ENCODE measurements around the gene KAT6B. TPM values are rescaled to one million over a fixed set of nuclear protein-coding genes. Genes with fewer than 3 reads are reported as not detected.
A peak's percentile ranks its signal among the peaks of the same experiment; 100 is the strongest.

KAT6B gene
- total RNA-seq, 4 donors from 2014 or later: 50.0 to 75.8 (median 57.5) TPM

DNA sequence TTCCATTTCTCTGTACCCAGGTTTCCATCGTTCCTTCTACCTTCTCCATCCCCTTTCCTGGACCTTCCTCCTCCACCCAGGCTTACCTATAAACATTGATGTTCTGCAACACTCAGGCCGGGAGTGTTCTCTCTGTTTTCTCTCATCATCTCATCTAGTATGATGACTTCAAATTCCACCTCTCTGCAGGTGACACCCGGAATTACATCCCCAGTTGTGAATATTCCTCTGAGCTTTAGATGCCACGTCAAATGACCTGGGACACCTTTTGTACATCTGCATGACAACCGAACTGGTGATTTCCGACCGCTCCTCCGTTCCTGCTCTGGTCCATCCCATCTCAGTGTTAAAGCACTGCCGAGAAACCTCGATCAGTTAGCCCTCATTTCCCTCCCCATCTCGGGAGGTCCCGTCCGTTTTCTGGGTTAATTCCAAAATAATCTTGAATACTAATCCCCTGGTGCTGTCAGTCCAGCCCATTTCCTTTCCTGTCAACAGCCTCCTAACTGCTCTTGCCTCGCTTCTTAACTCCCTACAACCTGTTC lies 208.4 kb downstream of the KAT6B start:
- peaks cover 0 to 24% (median 18%) of the 10 kb centered on the region in 4 donors for H3K4me1 ChIP-seq
- no peak overlapping the region for H3K4me3 ChIP-seq
- intact Hi-C loops (cut with DNase I): no loop called here
- H3K9me3 ChIP-seq: no peaks in the 10 kb centered on the region
- H3K27me3 ChIP-seq: no peaks in the 10 kb centered on the region
- 77% methylated on average over 14 of the region's 14 CpGs for WGBS
- peaks cover 4 to 18% (median 13%) of the 10 kb centered on the region in 4 donors for H3K36me3 ChIP-seq
- H3K27ac ChIP-seq (replicated peaks in 1 of 4): peak overlapping the region in 1 of 4 donors; percentile 7
- DNase-seq (ENCODE audit: extremely low spot score): no peak
- no peak for TF ChIP-seq POLR2AphosphoS5 (IDR thresholded peaks at IDR 0.05)
- TF ChIP-seq, protein P1, sequence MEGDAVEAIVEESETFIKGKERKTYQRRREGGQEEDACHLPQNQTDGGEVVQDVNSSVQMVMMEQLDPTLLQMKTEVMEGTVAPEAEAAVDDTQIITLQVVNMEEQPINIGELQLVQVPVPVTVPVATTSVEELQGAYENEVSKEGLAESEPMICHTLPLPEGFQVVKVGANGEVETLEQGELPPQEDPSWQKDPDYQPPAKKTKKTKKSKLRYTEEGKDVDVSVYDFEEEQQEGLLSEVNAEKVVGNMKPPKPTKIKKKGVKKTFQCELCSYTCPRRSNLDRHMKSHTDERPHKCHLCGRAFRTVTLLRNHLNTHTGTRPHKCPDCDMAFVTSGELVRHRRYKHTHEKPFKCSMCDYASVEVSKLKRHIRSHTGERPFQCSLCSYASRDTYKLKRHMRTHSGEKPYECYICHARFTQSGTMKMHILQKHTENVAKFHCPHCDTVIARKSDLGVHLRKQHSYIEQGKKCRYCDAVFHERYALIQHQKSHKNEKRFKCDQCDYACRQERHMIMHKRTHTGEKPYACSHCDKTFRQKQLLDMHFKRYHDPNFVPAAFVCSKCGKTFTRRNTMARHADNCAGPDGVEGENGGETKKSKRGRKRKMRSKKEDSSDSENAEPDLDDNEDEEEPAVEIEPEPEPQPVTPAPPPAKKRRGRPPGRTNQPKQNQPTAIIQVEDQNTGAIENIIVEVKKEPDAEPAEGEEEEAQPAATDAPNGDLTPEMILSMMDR (IDR thresholded peaks at IDR 0.05): no peak
- no peak for TF ChIP-seq EP300 (IDR thresholded peaks at IDR 0.05)
- TF ChIP-seq POLR2A (IDR thresholded peaks at IDR 0.05; ENCODE audit: low read depth): no peak

DNA sequence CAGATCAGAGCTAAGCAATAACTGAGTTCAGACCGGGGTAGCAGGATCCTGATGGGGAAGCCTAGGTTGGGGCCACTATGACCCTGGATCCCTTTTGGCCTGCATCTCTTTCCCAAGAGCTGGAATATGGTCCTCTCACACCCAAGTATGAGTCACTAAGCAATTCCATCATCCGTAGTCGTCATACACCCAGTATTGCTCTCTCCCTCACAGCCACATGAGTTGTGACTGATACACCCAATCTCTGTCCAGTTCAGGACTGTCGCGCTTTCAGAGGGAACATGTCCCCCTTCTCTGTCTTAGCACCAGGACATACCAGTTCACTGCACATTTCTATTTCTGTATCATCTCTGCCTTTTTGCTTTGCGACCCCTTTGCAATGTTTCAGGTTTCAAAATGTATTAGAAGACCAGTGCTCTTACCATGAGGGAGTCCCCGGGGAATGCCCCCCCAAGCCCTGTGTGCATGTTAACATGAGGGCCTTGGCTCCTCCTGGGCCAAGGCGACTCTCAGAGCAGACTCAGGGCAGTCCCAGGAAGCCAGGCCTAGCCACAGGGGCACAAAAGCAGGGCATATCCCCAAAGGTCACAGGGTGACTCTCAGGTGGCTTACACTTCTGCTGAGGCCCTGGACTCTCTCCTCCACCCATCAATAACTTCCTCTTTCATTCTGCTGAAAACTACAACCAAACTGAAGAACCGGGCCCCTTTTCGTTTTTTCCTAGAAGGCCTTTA lies 209.7 kb downstream of the KAT6B start:
- Histone ChIP-seq H3K27me3 (no peaks in the 10 kb centered on the region), H3K36me3 (peaks cover 0 to 4% (median under 1%) of the 10 kb centered on the region in 4 donors), H3K4me3 (no peak overlapping the region), H3K27ac (replicated peaks in 1 of 4) (no peak overlapping the region), H3K4me1 (peaks cover 0 to 17% (median 11%) of the 10 kb centered on the region in 4 donors), H3K9me3 (no peaks in the 10 kb centered on the region)
- TF ChIP-seq, protein P1 (IDR thresholded peaks at IDR 0.05): no peak
- TF ChIP-seq POLR2AphosphoS5 (IDR thresholded peaks at IDR 0.05): no peak
- no peak for TF ChIP-seq EP300 (IDR thresholded peaks at IDR 0.05)
- no peak for TF ChIP-seq POLR2A (IDR thresholded peaks at IDR 0.05; ENCODE audit: low read depth)
- WGBS: 84% methylated on average over 10 of the region's 10 CpGs
- DNase-seq (ENCODE audit: extremely low spot score): no peak
- intact Hi-C loops (cut with DNase I): no loop called here

DNA sequence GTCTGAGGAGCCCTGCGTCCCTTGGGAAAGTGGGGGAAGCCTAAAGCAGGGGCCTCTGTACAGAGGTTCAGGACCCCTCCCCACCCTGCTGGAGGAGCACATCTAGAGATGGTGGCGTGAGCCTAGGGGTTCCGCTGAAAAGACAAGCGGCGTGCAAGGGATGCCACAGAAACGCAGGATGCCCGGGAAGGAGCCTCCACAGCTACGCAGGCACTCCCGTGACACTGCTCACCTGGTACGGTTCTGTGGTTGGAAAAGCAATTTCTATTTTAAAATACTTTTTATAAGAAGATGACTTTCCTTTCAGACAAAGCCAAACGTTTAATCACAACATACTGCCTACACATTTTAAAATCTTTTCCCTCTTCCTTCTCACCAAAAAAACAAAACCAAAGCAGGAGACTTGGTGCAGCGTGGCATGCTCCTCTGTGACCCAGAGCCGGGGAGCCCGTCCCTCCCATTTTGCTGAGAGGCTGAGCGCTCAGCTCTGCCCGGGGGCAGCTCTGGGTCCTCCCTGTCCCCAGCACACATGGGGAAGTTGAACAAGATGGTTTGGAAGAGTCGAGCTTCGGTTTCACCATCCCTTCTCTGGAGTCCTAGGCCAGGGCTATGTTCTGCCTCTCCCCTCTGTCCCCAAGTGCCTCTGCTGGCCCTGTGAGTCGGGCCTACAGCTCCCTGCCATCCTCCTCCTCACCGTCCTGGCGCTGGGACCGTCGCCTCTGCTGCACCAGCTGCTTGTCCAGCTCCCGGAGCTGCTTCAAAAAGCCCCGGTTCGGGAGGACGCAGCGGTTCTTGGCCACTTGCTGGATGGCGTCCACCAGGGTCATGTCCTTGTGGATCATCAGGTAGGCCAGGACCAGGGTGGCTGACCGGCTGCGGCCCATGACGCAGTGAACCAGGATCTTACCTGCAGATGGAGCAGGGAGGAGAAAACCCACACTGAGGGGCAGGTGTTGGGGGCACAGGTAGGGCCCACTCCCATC lies 211.1 kb downstream of the KAT6B start:
- H3K27ac ChIP-seq (replicated peaks in 1 of 4): no peak overlapping the region
- peaks cover 3 to 23% (median 20%) of the 10 kb centered on the region in 4 donors for H3K4me1 ChIP-seq
- no peak overlapping the region for H3K4me3 ChIP-seq
- 95% methylated on average over 30 of the region's 32 CpGs for WGBS
- intact Hi-C loops (cut with DNase I): no loop called here
- H3K36me3 ChIP-seq: peaks cover 0 to 3% (median 0%) of the 10 kb centered on the region in 4 donors
- DNase-seq (ENCODE audit: extremely low spot score): no peak
- no peaks in the 10 kb centered on the region for H3K27me3 ChIP-seq
- H3K9me3 ChIP-seq: no peaks in the 10 kb centered on the region
- TF ChIP-seq, protein P1 (IDR thresholded peaks at IDR 0.05): no peak
- TF ChIP-seq EP300 (IDR thresholded peaks at IDR 0.05) (no peak), POLR2A (IDR thresholded peaks at IDR 0.05; ENCODE audit: low read depth) (no peak), POLR2AphosphoS5 (IDR thresholded peaks at IDR 0.05) (no peak)

DNA sequence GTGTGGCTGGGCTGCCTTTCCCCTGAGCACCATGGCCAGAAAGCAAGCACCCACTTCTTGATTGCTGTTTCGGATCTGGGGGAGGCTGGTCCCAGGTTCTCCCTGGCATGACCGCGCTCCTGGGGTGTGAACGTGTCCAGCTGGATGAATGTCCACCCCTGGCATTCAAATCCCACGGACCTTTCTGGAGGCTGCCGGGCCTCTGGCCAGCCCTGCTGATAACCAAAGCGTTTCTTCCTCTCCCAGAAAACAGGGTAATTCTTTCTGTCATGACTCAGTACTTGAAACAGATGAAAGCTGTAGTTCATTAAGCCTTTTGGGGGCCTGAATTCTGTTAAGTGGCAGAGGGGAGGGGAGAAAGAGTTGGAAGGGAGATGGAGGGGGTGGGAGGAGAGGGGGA lies 211.9 kb downstream of the KAT6B start:
- Histone ChIP-seq H3K27ac (replicated peaks in 1 of 4) (no peak overlapping the region), H3K27me3 (no peaks in the 10 kb centered on the region), H3K36me3 (peaks cover 0 to 2% (median 0%) of the 10 kb centered on the region in 4 donors), H3K4me3 (no peak overlapping the region), H3K9me3 (no peaks in the 10 kb centered on the region), H3K4me1 (peaks cover 6 to 27% (median 24%) of the 10 kb centered on the region in 4 donors)
- intact Hi-C loops (cut with DNase I): no loop called here
- WGBS: 34% methylated on average over 5 of the region's 7 CpGs
- DNase-seq (ENCODE audit: extremely low spot score): no peak
- TF ChIP-seq POLR2A (IDR thresholded peaks at IDR 0.05; ENCODE audit: low read depth): no peak
- no peak for TF ChIP-seq EP300 (IDR thresholded peaks at IDR 0.05)
- no peak for TF ChIP-seq POLR2AphosphoS5 (IDR thresholded peaks at IDR 0.05)
- TF ChIP-seq, protein P1 (IDR thresholded peaks at IDR 0.05): no peak
